Measurements from ENCODE around the gene NUP58.

Gene NUP58, protein sequence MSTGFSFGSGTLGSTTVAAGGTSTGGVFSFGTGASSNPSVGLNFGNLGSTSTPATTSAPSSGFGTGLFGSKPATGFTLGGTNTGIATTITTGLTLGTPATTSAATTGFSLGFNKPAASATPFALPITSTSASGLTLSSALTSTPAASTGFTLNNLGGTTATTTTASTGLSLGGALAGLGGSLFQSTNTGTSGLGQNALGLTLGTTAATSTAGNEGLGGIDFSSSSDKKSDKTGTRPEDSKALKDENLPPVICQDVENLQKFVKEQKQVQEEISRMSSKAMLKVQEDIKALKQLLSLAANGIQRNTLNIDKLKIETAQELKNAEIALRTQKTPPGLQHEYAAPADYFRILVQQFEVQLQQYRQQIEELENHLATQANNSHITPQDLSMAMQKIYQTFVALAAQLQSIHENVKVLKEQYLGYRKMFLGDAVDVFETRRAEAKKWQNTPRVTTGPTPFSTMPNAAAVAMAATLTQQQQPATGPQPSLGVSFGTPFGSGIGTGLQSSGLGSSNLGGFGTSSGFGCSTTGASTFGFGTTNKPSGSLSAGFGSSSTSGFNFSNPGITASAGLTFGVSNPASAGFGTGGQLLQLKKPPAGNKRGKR

DNA sequence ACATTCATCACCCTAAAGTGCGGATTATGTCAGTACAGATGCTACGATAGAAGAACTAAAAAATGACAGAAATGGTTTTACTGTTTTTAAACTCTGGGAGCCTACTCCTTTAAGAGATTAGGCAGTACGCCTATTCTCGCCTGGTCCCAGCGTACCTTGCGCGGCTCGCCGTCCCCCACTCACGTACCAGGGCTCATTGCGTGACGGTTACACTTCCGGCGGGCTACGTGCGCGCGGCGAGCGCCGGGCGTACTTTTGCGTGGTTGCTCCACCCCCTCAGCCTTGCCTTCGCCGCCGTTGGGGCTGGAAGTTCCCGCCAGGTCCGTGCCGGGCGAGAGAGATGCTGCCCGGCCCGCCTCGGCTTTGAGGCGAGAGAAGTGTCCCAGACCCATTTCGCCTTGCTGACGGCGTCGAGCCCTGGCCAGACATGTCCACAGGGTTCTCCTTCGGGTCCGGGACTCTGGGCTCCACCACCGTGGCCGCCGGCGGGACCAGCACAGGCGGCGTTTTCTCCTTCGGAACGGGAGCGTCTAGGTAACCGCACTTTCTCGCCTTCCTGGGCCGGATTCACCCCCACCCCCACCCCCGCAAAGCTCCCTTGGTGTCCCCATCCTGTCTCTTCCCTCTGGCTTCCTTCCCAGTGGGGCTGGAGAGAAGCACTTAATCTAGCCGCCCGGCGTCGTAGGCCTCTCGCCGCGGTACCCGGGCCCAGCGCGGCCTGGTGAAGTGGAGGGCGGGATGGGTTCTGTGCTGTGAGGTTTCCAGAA is at the start of gene NUP58:
Gene NUP58, plus strand, starts transcription at position 279 of the 767 bp plus-strand sequence. Its CDS starts 149 bp downstream, at position 428.
- DNase-seq: peak; percentile 94

DNA sequence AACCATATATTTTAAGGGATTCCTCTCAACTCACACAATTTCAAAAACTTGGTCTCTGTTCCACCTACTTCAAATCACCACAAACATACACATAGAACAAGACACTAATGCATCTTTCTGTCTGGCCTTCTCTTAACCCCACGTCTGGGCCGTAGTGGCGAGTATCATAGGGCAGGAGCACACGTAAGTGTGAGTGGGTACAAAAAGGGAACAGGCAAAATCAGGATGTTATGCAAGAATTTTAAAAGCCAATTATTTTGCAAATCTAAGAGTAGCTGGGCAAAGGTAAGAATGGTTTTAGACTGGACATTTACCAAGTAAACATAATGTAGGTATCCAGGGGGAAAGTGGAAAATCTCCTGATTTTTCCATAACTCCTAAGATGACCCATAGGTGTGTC is 49.2 kb upstream of the NUP58 start:
- no peak for DNase-seq

DNA sequence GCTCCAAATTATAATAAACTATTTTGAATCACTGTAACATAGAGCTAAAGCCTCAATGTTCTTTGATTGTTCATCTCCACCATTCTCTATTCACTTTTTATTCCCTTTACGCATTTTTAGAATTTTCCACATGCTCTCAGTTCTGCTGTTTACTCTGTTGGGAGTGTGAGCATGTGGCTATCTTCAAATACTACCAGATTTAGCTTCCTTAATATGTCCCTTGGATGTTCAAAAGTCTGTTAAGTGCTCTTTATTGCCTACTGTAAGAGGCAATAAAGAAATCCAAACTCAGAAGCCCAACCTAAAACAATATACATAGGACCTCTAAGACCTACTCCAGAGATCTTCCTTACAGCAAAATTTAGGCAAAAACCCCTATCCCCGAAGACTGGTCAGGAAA is 48.7 kb upstream of the NUP58 start:
- DNase-seq: no peak

DNA sequence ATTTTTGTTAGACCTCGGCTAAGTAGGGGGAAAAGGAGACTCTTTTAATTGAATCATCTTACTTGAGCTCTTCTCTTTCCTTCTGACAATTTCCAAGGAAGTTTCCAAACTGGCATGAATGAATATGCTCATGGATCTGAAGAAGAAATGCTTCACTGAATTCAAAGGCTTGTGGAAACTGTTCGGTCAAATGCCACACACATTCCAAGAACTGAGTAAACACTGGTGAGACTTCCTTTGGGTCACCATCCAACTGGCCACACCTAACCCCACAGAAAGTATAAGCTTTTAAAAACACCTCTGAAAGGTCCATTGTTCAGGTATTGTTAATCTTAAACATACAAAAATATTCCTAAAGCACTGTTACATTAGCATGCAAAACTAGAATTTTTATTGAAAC is 47.7 kb upstream of the NUP58 start:
- no peak for DNase-seq

DNA sequence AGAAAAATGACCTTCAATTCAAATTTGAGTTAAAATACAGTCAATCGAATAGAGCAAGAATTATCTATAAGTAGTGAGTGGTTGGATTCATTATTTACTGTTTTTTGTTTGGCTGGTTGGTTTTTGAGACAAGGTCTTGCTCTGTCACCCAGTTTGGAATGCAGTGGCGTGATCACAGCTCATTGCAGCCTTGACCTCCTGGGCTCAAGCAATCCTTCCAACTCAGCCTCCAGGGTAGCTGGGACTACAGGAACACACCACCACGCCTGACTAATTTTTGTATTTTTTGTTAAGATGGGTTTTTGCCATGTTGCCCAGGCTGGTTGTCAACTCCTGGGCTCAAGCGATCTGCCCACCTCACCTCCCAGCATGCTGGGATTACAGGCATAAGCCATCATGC is 39.2 kb upstream of the NUP58 start:
- no peak for DNase-seq

DNA sequence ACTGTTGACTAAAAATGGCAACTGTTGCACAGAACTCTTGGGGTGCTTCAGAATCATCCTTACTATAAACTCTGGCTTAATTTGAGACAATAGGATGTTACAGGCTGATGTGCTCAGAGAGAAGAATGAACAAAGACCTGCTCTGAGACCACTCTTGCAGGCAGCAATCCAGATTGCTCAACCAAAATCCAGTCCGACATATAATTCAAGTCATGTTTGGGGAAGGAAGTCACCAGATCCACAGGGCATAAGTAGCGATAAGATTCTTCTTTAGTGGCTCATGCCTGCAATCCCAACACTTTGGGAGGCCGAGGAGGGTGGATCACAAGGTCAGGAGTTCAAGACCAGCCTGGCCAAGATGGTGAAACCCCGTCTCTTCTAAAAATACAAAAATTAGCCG is 34.7 kb upstream of the NUP58 start:
- DNase-seq: no peak

DNA sequence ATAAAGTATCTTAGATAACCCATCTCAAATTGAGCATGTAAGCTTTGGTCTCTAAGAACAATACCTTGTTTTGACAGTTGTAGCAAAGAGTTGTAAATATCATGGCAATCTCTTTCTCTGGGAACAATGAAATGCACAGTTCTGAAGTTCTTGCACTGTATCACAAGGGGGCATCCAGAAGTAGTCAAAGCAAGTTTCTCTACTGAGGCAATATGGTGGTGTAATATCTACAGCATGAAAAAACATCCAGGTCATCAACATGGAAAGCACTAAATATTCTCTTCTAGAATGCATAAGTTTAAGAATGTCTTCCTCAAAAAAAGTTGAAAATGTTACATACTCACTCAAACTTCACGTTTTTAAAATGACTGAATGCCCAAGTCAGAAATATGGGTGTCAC is 33.7 kb upstream of the NUP58 start:
- DNase-seq: no peak

DNA sequence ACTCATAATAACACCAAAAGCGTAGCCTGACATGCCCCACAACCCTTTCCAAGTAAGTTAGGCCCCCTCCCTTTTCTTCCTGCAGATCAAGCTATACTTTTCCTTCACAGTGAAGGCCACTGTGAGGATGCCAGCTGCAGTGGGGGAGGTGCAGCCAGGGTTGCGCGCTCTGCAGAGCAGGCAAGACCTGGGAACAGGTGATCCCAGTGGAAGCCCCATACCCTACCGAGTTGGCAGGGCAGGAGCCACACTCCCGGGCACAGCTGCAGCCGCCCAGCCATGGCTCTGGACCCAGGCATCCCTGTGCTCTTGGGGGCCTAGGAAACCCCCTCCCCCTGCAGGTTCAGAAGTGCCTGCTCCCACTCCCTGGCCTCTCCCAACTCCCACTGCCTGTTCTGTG is 32.9 kb upstream of the NUP58 start:
- no peak for DNase-seq

DNA sequence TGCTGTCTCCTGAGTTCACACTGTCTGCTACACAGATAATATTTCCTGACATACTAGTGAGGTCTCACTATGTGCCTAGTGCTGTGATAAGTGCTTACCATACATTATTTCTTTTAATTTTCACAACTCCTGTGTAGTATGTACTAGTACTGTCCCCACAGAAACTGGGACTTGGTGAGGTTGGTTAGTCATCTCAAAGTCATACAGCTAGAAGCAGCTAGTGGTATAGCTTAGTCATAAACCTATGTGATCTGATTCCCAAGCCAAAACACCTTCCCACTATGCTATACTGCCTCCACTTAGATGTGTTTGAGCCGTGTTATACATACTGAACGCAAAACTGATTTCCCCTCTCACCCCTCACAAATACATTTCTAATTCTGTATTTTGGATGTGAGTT is 24.7 kb upstream of the NUP58 start:
- no peak for DNase-seq

DNA sequence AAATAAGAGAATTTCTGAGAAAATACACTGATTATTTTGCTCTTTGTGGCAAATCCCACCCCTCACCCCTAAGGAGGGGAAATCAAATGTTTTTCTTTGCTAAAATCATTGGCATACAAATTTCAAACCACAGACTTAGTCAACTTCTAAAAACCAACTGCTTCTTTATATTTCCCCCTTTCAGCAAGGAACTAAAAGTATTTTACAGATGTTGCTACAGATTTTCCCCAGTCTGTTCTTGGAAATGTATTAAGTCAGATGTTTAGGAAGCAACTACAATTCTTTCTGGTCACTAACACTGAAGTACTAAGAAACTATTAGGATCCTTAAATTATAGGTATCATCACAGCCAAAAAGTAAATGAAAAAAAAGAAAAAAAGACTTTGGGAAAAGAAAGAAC is 21.0 kb upstream of the NUP58 start:
- no peak for DNase-seq

DNA sequence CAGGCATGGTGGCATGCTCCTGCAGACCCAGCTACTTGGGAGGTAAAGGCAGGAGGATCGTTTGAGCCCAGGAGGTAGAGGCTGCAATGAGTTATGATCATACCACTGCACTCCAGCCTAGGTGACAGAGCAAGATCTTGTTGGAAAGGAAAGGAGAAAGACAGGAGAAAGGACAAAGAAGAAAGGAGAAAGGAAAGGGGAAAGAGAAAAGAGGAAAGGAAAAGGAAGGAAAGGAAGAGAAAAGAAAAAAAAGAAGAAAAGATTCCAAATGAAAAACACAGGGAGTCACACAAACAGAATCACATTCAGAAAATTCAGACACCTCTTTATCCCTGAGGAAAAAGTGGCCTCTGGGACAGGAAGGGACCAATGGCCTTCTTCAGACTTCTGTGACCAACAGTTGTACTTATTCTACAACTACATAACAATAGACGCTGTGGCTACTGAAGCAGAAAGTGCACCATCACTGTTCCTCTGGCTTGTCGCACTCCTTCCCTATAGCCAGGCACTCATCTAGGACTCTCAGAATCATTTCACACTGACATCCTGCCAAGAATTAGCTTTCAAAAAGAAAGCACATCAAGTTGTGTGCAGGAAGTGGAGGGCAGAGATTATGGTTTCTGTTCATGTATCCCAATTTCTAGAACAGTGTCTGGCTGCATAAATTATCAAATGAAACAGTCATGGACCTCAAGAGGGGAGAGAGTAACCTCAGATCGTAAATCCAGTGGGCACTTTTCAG is 20.1 kb upstream of the NUP58 start:
- no peak for DNase-seq

DNA sequence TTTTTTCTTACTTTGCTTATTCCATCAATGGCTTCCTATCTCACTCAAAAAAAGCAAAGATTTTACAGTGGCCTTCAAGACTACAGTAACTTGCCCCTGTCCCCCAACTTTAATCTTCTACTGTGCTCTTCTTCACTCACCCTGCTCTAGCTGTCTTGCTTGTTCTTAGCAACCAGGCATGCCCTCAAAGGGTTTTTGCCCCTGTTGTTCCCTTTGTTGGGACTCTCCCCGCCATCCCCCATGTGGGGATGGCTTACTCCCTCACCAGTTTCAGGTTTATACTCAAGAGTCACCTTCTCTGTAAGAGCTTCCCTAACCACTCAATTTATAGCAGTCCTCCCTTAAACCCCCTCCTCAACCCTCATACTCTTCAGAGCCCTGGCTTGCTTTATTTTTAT is 19.5 kb upstream of the NUP58 start:
- no peak for DNase-seq

DNA sequence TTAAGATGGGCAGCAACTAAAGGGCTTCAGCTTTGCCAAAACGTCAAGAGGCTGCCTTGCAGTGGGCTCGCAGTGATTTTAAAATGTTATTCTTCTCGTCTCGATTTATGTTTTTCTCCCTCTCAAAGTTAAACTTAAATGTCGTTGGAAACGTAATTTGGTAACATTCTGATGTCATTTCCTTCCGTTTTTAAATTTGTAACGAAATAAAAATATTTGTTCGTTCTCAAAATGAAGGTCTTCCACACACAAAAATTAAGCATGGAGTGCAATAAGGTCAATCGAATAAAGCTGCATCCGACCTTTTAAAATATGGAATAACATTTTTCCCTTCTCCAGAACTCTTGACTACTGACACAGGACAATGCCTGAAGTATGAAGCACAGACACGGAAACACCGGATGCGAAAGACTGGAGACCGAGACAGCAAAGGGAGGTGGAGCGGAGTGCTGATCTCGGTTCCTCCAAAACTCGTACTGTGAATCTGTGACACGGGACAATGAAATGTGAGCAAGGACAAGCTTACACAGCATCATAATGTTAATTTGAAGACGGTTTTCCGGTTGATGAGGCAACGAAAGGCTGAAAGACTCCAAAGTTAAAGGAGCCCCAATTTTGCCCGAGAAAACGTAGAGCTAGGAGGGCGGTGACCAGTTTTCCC is 15.0 kb upstream of the NUP58 start:
- DNase-seq: no peak

DNA sequence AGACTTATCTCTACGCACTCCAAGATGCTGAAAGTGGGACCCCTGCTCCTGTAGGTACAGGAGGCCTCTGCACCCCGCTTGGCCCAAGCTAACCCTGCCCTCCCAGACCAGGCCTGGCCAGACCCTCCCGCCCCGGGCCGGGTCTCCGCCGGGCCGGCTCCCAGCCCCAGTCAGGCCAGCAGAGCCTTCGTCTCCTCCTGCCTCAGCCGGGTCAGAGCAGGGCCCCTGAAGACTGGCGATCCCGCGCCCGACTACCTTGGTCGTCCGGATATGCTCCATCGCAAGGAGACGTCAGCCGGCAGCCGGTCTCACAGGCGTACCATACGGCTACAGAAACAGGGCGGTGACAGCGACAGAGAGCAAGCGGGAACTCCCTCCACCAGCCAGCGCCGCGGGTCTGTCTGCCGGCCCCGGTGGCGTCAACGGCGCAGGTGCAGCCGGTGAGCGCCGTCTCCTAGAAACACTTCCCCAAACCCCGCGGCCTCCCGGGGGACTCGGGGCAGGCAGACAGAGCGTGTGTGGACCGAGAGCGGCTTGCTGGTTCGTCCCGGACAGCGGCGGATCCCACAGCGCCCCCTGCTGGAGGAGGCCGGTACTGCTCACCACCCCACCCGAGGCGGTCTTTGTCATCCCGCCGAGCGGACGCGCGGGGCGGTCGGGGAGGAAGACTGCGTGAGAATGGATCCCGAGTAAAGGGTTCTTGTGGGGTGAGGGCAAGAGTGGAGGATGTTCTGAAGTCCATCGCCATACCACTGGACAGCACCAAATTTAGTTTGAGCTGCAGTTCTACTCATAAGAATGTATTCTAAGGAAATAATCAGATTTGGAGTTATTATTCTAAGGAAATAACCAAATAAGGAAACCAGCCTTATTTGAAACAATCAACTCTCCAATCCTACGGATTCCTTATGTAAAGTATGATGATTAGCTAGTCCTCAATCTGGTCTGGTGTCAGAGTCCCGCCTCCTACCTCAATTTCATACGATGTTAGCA is 14.2 kb upstream of the NUP58 start, which contains the start of gene MTMR6:
Gene MTMR6, minus strand, starts transcription at position 520 of the 993 bp plus-strand sequence. Its CDS starts 241 bp downstream, at position 279.
- peak; percentile 86 for DNase-seq

DNA sequence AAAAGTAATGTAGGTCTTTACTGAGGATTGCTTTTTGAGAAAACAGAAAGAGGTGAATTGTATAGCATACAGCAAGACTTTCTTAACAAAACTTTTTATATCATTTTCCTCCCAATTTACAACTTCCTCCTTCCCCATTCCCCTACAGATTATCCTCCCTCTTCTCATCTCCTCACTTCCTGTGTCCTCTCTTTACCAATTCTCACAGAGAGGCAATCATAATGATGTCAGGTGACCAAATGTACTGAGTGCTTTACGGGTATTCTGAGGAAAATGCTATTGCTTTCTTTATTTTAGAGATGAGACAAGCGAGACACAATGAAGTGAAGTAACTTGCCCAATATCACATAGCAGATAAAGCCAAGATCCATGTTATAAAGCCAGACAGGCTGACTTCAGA is 12.5 kb upstream of the NUP58 start:
- no peak for DNase-seq

DNA sequence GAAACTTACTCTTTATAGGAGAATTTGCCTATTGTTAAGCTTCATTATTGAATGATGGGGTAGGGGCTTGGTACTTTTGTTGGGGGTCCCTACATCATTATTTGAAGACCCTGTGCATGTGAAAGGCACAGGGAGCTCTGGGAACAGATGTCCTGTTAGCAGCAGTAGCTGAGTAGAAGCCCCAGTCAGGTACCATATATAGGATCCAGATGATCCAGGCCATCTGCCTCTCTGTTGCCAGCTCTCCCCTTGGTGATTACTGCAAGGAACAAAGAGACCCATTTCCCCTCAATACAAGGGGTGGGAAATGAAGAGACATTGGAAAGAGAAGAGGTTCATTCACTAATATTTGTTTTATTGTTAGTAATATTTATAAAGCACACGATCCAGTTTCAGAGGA is 9.7 kb upstream of the NUP58 start:
- DNase-seq: no peak

DNA sequence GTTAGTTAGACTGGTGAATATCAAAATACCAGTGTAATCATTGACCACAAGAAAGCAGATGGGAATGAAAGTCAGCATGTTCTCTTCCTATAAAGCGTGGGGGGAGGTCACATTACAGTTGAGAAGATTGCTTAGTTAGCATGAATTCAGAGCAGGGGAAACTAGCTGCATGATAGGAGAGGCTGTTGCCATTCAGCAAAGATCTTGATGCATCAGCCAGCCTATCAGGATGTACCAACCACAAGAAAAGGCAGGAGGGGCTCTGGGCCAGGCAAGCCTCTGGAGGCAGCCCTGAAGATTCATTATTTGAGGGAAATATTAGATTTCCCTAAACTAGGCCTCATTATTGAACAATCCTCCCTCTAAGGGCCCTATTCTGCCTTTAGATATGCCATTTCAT is 9.1 kb upstream of the NUP58 start:
- no peak for DNase-seq

DNA sequence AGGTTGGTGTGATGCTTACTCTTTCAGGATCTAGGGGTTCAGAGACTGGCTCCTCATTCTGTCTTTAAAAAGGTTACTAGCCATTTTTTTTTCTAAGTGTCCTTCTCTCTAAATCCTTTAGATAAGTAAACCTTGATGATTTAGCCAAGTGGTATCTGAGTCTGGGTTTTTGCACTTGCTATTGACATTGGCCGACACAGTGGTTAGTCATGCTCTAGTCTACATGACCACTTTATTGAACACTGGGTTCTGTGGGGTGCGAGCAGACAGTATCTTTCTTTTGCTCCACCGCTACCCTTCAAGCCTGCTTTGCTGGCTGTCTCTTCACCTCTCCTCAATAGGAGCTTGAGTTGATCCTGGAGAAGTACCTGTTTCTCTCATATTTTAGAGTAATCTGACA is 6.2 kb upstream of the NUP58 start:
- DNase-seq: no peak

DNA sequence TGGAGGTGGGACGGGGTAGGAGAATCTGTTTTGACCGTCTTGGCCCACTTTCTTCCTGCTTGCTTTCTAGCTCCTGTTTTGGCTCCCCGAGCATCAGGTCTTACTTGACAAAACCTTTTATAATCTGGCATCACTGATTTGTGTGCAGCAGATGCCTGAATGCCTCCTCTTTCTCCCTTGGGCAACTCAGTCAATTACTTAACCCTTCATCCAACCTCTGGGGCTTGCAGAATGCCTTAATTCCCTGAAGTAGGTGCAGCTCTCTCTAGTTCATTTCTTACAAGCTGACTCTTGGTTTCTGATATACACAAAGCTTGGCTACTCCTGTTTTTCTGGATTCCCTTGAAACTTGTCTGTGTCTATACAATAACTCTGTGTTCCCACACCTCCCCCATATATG is 5.7 kb upstream of the NUP58 start:
- no peak for DNase-seq

DNA sequence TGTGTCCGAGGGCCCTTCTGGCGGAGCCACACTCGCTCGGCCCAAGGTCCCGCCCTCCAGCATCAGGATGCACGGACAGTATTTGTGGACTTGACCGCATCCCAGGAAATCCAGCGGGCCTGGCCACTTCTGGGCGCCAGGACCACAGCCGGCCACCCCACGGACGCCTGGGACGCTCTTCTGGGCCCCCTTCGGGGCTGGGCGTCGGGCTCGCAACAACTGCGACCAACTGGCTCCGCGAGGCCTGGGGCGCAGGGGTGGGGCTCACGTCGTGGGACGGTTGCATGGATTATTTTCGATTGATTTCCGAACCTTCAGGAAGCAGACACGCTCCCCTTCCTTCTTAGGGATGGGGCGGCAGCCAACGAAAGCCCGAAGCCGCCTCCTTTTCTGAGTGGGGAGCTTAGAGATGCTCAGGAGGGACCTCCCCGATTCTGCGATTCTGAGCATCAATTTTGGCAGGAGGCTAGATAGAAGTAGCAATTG is 521 bp upstream of the NUP58 start:
- DNase-seq: no peak

DNA sequence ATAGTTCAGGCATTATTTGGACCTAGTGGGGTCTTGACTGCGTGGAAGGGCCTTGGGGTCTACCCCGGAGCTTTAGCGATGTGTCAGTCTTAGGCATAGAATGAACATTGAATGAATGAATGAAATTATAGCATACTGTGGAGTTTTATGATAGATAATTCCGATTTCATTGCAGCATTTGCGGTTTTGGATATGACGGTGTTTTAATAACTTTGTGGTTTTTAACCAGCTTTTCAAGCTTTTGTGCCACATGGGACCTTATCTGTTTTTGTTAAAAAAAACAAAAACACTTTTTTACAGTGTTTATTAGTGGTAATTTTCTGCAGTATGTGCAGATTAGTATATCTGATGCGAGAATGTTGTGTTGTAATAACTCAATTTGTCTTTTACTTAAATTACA is 696 bp downstream of the NUP58 start:
- no peak for DNase-seq

Measured in COR-L47 (cell line).